NB4 (cell line): ENCODE measurements around the gene COA6.

Source experiments
- DNase-seq: peaks from one replicate; pipeline ENCODE4 v3.0.0; 2010; ENCODE audit warnings: low read depth
- H3K4me3 ChIP-seq: one replicate; pipeline ENCODE4 v1.5.1; 2011; ENCODE audit warnings: mild to moderate bottlenecking, low read depth, low read length, moderate library complexity
- CTCF ChIP-seq: IDR thresholded peaks from one replicate; pipeline ENCODE4 v1.5.1; 2012; ENCODE audit warnings: low read depth, low read length
- MAX ChIP-seq: IDR thresholded peaks from 2 replicates; pipeline ENCODE4 v1.6.1; 2011; ENCODE audit warnings: low read depth, low read length
- MYC ChIP-seq: IDR thresholded peaks from 2 replicates; pipeline ENCODE4 v1.6.1; 2011; ENCODE audit warnings: low read depth, low read length
- POLR2A ChIP-seq: IDR thresholded peaks from 2 replicates; pipeline ENCODE4 v1.6.1; 2011; ENCODE audit warnings: mild to moderate bottlenecking; ENCODE audit not compliant: insufficient read length; ENCODE audit errors: extremely low read depth

COA6 gene

GRCh38 chr1:234429434-234429806 is 56.2 kb downstream of the COA6 start:
- no peak for DNase-seq
- TF ChIP-seq MAX (no peak), MYC (no peak), POLR2A (no peak), CTCF (no peak)
- no peak overlapping the region for H3K4me3 ChIP-seq

GRCh38 chr1:234430691-234431090 is 57.4 kb downstream of the COA6 start:
- no peak for TF ChIP-seq MAX
- TF ChIP-seq POLR2A: no peak
- TF ChIP-seq CTCF: no peak
- TF ChIP-seq MYC: no peak
- no peak overlapping the region for H3K4me3 ChIP-seq
- DNase-seq: no peak

GRCh38 chr1:234431255-234431654 is 58.0 kb downstream of the COA6 start:
- TF ChIP-seq CTCF: no peak
- no peak for TF ChIP-seq MYC
- no peak for TF ChIP-seq MAX
- no peak for TF ChIP-seq POLR2A

GRCh38 chr1:234433563-234434285 is 60.5 kb downstream of the COA6 start:
- TF ChIP-seq MYC: no peak
- no peak for TF ChIP-seq POLR2A
- no peak for TF ChIP-seq CTCF
- H3K4me3 ChIP-seq: no peak overlapping the region
- DNase-seq: peak; percentile 28

More at GRCh38 chr1:234431255-234431654, 58.0 kb downstream of the COA6 start:
- no peak for DNase-seq
- H3K4me3 ChIP-seq: no peak overlapping the region
